Stimulated activated CD4-positive, alpha-beta T cell treated with anti-CD3 and anti-CD28 coated beads, TNF-alpha, amount 100 ng/mL, for 4 hours (primary cell): ENCODE data around the gene CSNK1D.
"Not testable (repeated sequence)": the region's sequence is repeated elsewhere in the genome, so short reads cannot be mapped to it uniquely, and the experiment has no call there.

Experiments
- DNase-seq, 3 experiments: peaks; one replicate each; pipeline ENCODE4 v3.0.0-alpha.2; 2020; ENCODE audit warnings: low read depth in 3 of 3

Gene CSNK1D

GRCh38 chr17:82193050-82193449, 80.5 kb downstream of the CSNK1D start:
- DNase-seq: not testable (repeated sequence)
